HG03575 (cell line): ENCODE data around the gene ABHD8.

Experiments used
- ATAC-seq: cut with Tn5 transposase; IDR thresholded peaks from one replicate; pipeline ENCODE4 v1.9.1; 2021; ENCODE audit not compliant: unreplicated experiment, insufficient number of reproducible peaks, low FRiP score; ENCODE audit errors: extremely low read depth

Gene ABHD8

DNA sequence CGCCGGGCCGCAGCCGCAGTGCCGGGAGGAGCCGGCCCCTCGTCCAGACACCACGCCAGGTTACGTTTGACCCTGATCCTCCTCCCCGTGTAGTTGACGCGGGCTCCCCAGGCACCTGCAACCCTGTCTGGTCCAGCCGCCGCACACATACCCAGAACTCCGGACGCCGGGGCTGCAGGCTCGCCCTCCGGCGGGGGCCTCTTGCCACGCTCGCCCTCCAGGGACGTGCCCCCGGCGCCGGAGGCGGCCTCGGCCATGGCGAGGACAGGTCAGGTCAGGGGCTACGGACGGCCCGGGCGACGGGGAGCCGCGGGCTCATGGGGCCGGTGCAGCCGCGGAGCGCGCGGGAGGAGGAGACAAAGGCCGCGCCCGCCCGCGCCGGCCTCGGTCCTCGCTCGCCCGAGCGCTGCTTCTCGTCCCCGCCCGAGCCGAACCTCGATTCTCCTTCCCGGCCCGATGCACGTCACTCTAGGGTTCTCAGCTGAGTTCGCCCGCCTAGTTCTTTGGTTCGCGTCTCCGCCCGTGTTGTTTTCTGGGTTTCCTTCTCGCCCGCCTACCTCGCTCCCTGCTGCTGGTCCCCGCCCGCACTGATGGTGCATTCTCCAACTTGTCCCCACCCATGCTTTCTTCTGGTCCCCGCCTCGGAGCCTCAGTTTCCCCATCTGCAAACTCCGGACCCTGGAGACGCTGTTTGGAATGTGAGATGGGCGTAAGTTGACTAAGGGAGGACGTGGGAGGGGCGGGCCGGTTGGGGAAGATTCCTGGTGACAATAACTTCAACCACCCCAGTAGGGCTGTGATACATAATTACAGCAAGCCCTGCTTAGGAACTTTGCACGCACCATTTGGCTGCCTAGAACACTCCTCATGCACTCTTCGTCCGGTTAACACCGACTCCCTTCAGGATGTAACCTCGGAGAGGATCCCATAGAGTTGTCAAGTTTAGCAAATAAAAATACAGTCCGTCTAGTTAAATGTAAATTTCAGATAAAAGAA lies 31.5 kb upstream of the ABHD8 start, which contains the start of gene ANO8:
TSS of gene ANO8 (minus strand) at position 442 of the 996 bp plus-strand sequence. CDS start at position 257, 185 bp downstream.
- no peak for ATAC-seq

DNA sequence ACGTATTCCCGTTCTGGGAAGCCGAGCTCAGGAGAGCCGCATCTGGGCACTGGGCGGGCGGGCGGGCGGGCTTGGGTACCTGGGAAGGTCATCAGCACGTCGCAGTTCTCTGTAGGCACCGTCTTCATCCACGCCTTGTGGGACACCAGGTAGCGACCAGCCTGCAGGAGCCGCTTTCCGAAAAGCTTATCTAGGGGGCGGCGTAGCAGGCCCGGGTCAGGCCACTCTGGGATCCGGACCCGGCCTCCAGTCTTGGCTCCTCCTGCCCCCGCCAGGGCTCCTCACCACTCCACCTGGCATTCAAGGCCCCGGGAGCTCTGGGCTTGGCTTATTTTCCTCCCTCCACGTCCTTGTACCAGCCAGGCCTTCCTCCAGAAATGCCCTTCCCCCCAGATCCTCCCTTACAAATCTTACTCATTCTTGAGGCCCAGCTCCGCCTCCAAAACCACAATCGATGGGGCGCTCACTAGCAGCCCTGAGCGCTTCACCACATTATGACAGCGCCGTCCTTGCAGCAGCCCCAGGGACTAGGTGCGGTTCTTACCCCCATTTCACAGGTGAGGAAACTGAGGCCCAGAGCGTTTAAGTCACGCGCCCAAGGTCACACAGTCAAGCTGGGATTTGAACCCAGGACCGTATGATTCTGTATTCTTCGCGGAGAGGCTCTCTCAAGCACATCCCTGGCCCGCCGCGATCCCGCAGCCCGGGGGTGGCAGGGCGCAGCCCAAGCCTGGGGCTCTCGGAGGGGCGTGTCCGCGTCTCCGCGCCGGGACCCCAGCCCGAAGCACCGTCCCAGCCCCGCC lies 30.6 kb upstream of the ABHD8 start:
- ATAC-seq = no peak

- ATAC-seq = no peak
Observed at GRCh38 chr19:17332677-17333581, 29.7 kb upstream of the ABHD8 start.

DNA sequence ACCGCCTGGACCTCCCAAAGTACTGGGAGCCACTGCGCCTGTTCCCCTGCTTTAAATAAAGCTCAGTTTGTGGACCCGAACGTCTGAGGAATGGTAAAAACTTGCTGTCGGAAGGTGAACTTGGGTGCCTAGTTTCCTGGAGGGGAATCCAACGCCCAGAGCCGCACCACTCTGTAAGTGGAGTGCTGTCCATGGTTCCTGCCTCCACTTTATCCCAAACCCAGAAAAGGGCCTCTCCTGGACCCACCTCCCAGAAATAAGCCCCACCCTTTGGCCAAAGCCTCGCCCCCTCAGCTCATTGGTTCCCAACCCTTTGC lies 29.1 kb upstream of the ABHD8 start:
- no peak for ATAC-seq

- no peak for ATAC-seq
Observed at GRCh38 chr19:17331045-17331558, 27.9 kb upstream of the ABHD8 start.

DNA sequence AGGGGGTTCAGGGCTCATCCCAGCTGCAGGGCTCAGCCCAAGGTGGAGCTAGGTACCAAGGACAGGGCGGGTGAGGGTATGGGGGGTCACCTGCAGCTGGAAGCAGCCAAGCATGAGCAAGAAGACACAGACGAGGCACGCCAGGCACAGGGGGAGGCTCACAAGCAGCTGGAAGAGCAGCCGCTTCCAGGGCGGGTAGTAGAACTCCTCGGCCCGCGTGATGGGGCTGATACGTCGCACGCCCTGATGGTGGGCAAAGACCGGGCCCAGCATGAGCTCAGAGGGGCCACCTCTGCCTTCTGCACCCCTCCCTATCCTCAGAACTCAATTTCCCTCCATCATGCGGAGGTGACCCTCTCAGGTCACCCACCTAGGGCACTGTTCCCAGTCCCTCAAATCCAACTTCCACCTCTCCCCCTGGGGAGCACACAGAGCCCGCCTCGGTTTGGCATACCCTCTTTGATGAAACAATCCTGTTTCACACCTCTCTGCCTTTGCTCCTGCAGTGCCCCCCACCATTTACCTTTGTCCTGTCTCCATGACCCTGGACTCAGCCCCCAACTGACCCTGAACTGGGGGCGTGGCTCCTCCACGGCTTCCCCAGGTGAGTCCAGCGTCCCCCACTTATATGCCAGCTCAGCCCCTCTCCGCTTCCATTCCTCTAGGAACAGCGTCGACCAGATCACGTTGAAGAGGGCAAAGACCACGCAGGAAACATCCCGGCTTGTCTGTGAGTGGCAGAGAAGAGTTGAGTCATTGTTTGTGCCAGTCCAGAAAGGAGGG lies 27.2 kb upstream of the ABHD8 start:
- no peak for ATAC-seq

DNA sequence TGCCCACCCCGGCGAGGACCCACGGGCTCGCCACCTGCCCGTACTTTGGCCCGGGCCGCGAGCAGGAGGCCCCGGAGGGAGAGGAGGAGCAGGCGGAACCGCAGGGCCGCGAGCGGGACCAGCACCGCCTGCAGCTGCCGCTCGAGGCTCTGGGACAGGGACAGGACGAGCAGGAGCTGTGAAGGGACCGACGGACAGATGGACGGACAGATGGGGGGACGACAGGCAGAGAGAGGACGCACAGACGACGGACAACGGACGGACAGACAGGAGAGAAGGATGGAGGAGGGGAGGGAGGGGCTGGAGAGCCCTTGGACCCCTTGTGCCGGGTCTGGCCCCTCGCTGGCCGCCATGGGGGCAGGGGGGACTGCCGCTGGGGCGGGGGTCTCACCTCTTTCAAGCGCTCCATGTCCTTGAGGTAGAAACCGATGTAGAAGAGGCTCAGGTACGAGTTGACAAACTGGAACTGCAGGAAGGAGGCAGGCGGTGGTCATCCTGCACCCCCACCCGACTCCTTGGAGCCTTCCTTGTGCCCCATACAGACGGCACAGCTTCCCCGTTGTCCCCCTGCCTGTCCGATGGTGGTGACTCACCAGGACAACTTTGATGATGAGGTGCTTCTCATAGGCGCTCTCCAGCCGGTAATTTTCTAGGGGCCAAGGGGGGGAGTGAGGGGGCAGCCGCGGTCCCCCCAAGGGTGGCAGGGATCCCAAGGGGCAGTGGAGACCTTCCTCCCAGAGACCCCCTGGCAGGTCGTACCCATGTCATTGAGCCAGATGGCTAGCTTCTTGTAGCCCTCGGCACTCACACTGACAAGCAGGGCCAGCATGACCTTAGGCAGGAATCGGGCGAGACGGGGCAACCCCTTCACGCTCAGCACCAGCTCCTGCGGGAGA lies 26.4 kb upstream of the ABHD8 start:
- ATAC-seq = no peak

GRCh38 chr19:17328517-17329365 lies 25.5 kb upstream of the ABHD8 start:
- no peak for ATAC-seq

GRCh38 chr19:17327654-17328516 lies 24.7 kb upstream of the ABHD8 start:
- no peak for ATAC-seq

- ATAC-seq = no peak
Observed at GRCh38 chr19:17327068-17327653, 23.9 kb upstream of the ABHD8 start.

GRCh38 chr19:17326595-17326966 lies 23.4 kb upstream of the ABHD8 start:
- no peak for ATAC-seq

DNA sequence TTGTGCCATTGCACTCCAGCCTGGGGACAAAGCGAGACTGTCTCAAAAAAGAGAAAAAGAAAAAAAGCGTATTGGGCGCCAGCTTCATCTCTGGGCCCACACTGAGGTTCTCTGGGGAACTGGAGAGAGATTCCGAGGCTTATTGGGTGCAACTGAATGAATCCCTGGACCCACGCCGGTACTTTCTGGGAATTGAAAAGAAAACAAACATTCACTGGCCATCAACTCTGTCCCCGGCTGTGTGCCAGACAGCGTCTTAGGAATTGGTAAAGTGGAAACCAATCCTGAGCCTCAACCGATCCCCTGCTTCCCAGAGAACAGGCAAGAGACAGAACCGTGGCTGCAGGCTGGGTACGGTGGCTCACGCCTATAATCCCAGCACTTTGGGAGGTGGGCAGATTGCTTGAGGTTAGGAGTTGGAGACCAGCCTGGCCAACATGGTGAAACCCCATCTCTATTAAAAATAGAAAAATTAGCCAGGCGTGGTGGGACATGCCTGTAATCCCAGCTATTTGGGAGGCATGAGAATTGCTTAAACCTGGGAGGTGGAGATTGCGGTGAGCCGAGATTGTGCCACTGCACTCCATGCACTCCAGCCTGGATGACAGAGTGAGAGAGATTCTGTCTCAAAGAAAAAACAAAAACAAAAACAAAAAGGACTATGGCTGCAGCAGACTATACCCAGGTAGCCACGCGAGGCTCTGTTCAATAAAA lies 22.8 kb upstream of the ABHD8 start:
- ATAC-seq = no peak

DNA sequence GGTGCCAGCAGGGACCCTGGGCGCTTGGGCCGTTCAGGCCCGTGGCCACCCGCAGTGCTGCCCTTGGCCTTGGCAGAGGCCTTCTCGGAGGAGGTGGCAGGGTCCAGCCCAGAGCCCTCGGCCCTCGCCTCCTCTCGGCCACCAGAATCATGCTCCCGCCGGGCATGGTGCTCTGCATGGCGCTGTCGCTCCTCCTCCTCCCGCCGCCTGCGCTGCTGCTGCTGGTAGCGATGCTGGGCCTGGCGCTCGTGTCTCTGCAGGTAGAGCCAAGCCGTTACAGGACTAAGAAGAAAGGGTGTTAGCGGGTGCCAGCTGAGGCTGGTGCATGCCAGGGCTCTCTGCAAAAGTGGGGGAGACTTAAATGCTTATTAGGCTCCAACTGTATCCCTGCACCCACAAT lies 21.9 kb upstream of the ABHD8 start:
- ATAC-seq = no peak

DNA sequence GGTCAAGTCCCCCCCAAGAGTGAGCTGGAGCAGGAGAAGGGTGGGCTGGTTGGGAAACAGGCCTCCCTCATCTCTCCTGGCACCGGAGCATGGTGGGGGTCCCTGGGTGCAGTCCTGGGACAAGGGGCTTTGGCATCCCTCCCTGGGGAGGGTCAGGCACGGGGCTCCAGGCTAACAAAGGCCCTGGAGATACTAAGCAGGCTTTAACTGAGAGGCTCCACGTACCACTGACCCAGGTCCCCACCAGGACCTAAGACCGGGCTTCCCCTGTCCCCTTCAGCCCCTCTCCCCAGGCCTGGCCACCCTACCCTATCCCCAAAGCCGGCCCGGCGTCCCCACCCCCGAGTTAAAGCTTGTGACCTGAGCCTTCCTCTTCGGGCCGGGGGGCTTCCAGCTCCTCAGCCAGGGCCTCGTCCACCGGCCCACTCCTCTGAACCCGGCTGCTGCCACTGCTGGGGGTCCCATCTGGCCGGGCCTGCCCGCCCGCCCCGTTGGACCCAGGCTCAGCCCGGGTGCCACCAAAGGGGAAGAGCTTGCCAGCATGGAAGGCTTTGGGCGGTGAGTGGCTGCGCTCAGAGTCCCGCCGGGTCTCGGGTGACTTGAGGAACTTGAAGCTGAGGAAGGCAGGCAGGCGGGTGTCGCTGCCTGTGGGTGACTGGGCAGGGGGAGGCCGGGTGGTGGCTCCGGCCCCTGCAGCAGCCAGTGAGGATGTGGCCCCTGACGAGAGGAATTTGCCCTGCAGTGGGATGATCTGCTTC lies 21.3 kb upstream of the ABHD8 start:
- ATAC-seq = no peak
